A673 (cell line): ENCODE data around the gene OSM.

Experiments used
- EZH2 ChIP-seq: fragments of 200-600 bp; sonication (generic); IDR thresholded peaks from 2 replicates; pipeline ENCODE4 v1.6.1; 2017; ENCODE audit warnings: borderline replicate concordance, low read depth, mild to moderate bottlenecking, mixed read lengths, antibody characterized with exemption, low read length; ENCODE audit not compliant: poor library complexity, severe bottlenecking
- TF ChIP-seq, protein P1 (sequence below): fragments of 300-800, 200-600 bp; sonication (generic); conservative IDR thresholded peaks from 2 replicates; pipeline ENCODE4 v1.5.1; 2017; ENCODE audit warnings: low read depth, mild to moderate bottlenecking, antibody characterized with exemption, low read length, moderate library complexity, mixed read lengths

DNA sequence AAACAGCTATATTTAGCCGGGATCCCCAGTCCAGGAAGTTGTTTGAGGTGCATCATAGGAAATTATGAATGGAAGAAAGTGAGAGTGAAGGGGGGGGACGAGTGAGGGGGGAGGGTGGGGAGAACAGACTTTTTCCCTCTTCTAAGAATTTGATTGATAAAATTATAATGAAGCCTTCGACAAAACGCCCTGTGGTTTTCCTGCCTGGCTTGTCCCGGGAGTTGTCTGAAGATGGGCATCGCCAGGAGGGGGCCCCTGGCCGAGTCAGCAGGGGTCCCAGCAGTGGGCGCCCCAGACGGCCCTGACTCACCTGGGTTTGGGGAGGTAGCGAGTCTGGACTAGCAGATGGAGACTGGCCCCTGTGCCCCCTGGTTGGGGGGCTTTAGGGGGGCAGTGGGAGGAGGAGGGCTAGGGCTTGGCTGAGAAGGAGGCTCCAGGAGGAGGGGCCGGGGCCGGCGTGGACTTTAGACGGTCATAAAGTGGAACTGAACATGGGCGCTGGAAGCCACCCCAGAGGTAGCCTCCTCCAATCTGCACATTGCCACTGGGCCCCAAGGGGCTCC lies 19.8 kb downstream of the OSM start:
- TF ChIP-seq, protein P1, sequence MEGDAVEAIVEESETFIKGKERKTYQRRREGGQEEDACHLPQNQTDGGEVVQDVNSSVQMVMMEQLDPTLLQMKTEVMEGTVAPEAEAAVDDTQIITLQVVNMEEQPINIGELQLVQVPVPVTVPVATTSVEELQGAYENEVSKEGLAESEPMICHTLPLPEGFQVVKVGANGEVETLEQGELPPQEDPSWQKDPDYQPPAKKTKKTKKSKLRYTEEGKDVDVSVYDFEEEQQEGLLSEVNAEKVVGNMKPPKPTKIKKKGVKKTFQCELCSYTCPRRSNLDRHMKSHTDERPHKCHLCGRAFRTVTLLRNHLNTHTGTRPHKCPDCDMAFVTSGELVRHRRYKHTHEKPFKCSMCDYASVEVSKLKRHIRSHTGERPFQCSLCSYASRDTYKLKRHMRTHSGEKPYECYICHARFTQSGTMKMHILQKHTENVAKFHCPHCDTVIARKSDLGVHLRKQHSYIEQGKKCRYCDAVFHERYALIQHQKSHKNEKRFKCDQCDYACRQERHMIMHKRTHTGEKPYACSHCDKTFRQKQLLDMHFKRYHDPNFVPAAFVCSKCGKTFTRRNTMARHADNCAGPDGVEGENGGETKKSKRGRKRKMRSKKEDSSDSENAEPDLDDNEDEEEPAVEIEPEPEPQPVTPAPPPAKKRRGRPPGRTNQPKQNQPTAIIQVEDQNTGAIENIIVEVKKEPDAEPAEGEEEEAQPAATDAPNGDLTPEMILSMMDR: no peak; the same call in 1 of the 2 replicates
- TF ChIP-seq EZH2: no peak
